ENCODE results near the gene UNC13A. TPM values are rescaled to one million over a fixed set of nuclear protein-coding genes. Genes with fewer than 3 reads are reported as not detected.
A peak's percentile ranks its signal among the peaks of the same experiment; 100 is the strongest.

The UNC13A gene
- total and polyA plus RNA-seq, 12 donors, result 0.57 to 9.7 (median 1.8) TPM

DNA sequence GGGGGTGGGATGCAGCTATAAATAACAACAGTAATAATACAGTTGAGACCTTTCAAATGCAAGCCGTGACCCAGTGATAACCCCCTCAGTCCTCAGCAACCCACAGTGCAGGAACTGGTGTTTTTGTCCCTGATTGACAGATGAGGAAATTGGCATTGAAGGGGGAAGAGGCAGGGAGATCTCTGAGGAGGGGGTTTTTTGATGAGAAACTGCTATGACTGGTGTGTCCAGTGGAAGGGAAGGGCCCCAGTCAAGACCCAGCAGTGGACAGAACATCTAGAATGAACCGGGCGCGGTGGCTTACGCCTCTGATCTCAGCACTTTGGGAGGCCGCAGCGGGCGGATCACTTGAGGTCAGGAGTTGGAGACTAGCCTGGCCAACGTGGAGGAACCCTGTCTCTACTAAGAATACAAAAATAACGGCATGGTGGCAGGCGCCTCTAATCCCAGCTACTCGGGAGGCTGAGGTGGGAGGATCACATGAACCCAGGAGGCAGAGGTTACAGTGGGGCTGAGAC is 33.0 kb upstream of the UNC13A start:
- Histone ChIP-seq H3K27me3 (no peaks in the 10 kb centered on the region), H3K4me3 (peak overlapping the region in 1 of 4 donors; percentile 90), H3K36me3 (replicated peaks in 1 of 2) (peaks cover 0 to 32% of the 10 kb centered on the region in 2 donors), H3K9me3 (replicated peaks in 1 of 3) (no peaks in the 10 kb centered on the region), H3K27ac (peak overlapping the region in 4 of 5 donors; percentile 17 to 93 (median 50)), H3K4me1 (replicated peaks in 1 of 2) (peaks cover 22 to 27% of the 10 kb centered on the region in 2 donors)
- intact Hi-C loops (cut with DNase I), result no loop called here
- peak in 1 of 7 donors; percentile 22 for DNase-seq
- TF ChIP-seq POLR2A (IDR thresholded peaks at IDR 0.05), result no peak
- TF ChIP-seq, protein P1, sequence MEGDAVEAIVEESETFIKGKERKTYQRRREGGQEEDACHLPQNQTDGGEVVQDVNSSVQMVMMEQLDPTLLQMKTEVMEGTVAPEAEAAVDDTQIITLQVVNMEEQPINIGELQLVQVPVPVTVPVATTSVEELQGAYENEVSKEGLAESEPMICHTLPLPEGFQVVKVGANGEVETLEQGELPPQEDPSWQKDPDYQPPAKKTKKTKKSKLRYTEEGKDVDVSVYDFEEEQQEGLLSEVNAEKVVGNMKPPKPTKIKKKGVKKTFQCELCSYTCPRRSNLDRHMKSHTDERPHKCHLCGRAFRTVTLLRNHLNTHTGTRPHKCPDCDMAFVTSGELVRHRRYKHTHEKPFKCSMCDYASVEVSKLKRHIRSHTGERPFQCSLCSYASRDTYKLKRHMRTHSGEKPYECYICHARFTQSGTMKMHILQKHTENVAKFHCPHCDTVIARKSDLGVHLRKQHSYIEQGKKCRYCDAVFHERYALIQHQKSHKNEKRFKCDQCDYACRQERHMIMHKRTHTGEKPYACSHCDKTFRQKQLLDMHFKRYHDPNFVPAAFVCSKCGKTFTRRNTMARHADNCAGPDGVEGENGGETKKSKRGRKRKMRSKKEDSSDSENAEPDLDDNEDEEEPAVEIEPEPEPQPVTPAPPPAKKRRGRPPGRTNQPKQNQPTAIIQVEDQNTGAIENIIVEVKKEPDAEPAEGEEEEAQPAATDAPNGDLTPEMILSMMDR (IDR thresholded peaks at IDR 0.05), result no peak
- 58 to 76% (median 71%) methylated on average over 12 of the region's 12 CpGs for WGBS, 4 donors

GRCh38 chr19:17720440-17720839 is 32.3 kb upstream of the UNC13A start:
- Histone ChIP-seq H3K4me1 (replicated peaks in 1 of 2) (peaks cover 22 to 27% of the 10 kb centered on the region in 2 donors), H3K9me3 (replicated peaks in 1 of 3) (no peaks in the 10 kb centered on the region), H3K36me3 (replicated peaks in 1 of 2) (peaks cover 0 to 25% of the 10 kb centered on the region in 2 donors), H3K27me3 (no peaks in the 10 kb centered on the region), H3K4me3 (peak overlapping the region in 3 of 4 donors; percentile 37 to 90 (median 74)), H3K27ac (peak overlapping the region in 2 of 5 donors; percentile 17 to 93)
- intact Hi-C loops (cut with DNase I), result no loop called here
- 13 to 28% (median 22%) methylated on average over 7 of the region's 7 CpGs for whole genome bisulfite sequencing, 4 donors
- no peak for DNase-seq
- TF ChIP-seq, protein P1 (IDR thresholded peaks at IDR 0.05), result no peak
- no peak for TF ChIP-seq POLR2A (IDR thresholded peaks at IDR 0.05)

GRCh38 chr19:17719730-17720400 is 31.7 kb upstream of the UNC13A start:
- no peak for DNase-seq
- intact Hi-C loops (cut with DNase I), result no loop called here
- WGBS, 4 donors, result 1 to 5% (median 3%) methylated on average over 15 to 38 of the region's 38 CpGs
- peak overlapping the region in 3 of 5 donors; percentile 38 to 93 (median 55) for H3K27ac ChIP-seq
- no peak for TF ChIP-seq POLR2A (IDR thresholded peaks at IDR 0.05)
- TF ChIP-seq, protein P1 (IDR thresholded peaks at IDR 0.05), result no peak
- no peaks in the 10 kb centered on the region for H3K27me3 ChIP-seq
- peak overlapping the region in 3 of 4 donors; percentile 37 to 90 (median 74) for H3K4me3 ChIP-seq
- H3K4me1 ChIP-seq (replicated peaks in 1 of 2), result peaks cover 22 to 27% of the 10 kb centered on the region in 2 donors
- H3K36me3 ChIP-seq (replicated peaks in 1 of 2), result peaks cover 0 to 19% of the 10 kb centered on the region in 2 donors
- H3K9me3 ChIP-seq (replicated peaks in 1 of 3), result no peaks in the 10 kb centered on the region

DNA sequence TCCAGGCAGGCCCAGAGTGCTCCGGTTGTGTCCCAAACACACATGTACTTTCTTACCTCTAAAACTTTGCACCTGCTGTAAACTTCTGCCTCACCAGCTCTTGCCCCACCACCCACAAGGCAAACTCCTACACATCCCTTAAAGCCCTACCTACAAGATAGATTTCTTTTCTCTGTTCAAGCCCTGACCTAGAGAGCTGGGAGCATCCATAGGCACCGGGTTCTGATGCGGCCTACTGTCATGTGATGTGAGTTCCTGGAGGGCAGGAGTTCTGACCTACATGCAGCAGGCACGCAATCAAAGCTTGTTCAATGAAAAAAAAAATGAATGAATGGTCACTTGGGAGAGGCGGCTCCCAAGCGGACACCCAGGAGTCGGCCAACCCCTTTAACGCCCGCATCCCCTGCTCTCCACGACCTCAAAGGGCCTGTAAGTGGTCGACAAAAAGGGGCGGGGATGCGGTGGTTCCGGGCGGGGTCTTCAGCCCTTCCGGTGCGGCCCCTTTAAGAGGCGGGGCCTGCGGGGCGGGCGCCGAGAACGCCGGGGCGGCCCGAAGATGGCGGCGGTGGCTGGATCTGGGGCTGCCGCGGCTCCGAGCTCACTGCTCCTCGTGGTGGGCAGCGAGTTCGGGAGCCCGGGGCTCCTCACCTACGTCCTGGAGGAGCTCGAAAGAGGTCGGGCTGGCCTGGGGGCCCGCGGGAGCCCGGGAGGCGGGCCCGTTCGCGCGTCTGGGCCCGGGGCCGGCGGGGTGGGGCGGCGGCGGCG is 31.0 kb upstream of the UNC13A start, which contains the start of gene MAP1S:
Gene MAP1S, plus strand, starts transcription at position 534 of the 765 bp plus-strand sequence. Its CDS starts 23 bp downstream, at position 557.
- Histone ChIP-seq H3K36me3 (replicated peaks in 1 of 2) (peaks cover 0 to 12% of the 10 kb centered on the region in 2 donors), H3K27ac (peak within 1 kb of the TSS in 4 of 5 donors; percentile 37 to 93 (median 51)), H3K4me1 (replicated peaks in 1 of 2) (peaks cover 22 to 27% of the 10 kb centered on the region in 2 donors), H3K27me3 (no peaks in the 10 kb centered on the region), H3K9me3 (replicated peaks in 1 of 3) (no peaks in the 10 kb centered on the region), H3K4me3 (peak within 1 kb of the TSS in 3 of 4 donors; percentile 37 to 90 (median 74))
- intact Hi-C loops (cut with DNase I), result no loop called here
- 2 to 9% (median 4%) methylated on average over 10 to 53 of the region's 53 CpGs for WGBS, 4 donors
- peak; percentile 32 to 43 for TF ChIP-seq POLR2A (IDR thresholded peaks at IDR 0.05)
- TF ChIP-seq, protein P1 (IDR thresholded peaks at IDR 0.05), result no peak
- DNase-seq, result peak in 6 of 7 donors; percentile 34 to 57 (median 46)

All from adrenal gland (tissue), 12 donors.